ENCODE results near the gene CAMSAP3. TPM values are rescaled to one million over a fixed set of nuclear protein-coding genes. Genes with fewer than 3 reads are reported as not detected.

CAMSAP3 gene
- total and polyA plus RNA-seq, 8 donors = 10.5 to 22.3 (median 15.8) TPM

GRCh38 chr19:7612282-7613274 is 16.9 kb downstream of the CAMSAP3 start:
- intact Hi-C loops (cut with DNase I) = no loop called here
- Histone ChIP-seq H3K27ac (no peak overlapping the region), H3K9me3 (no peaks in the 10 kb centered on the region), H3K36me3 (peaks cover 0 to 24% of the 10 kb centered on the region in 2 donors), H3K4me1 (peaks cover 0 to 3% of the 10 kb centered on the region in 2 donors), H3K4me3 (no peak overlapping the region), H3K27me3 (no peaks in the 10 kb centered on the region)
- ATAC-seq (no peak), DNase-seq (no peak)
- TF ChIP-seq, protein P1, sequence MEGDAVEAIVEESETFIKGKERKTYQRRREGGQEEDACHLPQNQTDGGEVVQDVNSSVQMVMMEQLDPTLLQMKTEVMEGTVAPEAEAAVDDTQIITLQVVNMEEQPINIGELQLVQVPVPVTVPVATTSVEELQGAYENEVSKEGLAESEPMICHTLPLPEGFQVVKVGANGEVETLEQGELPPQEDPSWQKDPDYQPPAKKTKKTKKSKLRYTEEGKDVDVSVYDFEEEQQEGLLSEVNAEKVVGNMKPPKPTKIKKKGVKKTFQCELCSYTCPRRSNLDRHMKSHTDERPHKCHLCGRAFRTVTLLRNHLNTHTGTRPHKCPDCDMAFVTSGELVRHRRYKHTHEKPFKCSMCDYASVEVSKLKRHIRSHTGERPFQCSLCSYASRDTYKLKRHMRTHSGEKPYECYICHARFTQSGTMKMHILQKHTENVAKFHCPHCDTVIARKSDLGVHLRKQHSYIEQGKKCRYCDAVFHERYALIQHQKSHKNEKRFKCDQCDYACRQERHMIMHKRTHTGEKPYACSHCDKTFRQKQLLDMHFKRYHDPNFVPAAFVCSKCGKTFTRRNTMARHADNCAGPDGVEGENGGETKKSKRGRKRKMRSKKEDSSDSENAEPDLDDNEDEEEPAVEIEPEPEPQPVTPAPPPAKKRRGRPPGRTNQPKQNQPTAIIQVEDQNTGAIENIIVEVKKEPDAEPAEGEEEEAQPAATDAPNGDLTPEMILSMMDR (IDR thresholded peaks at IDR 0.05) = no peak

- intact Hi-C loops (cut with DNase I) = no loop called here
- no peak for DNase-seq
- H3K27me3 ChIP-seq = no peaks in the 10 kb centered on the region
- no peak overlapping the region for H3K27ac ChIP-seq
- H3K36me3 ChIP-seq = peaks cover 0 to 49% of the 10 kb centered on the region in 2 donors
- TF ChIP-seq, protein P1 (IDR thresholded peaks at IDR 0.05) = no peak
- H3K4me3 ChIP-seq = no peak overlapping the region
- H3K9me3 ChIP-seq = no peaks in the 10 kb centered on the region
- H3K4me1 ChIP-seq = peaks cover 0 to 20% of the 10 kb centered on the region in 2 donors
- ATAC-seq = no peak
These were observed 19.4 kb downstream of the CAMSAP3 start for GRCh38 chr19:7614859-7615741.

DNA sequence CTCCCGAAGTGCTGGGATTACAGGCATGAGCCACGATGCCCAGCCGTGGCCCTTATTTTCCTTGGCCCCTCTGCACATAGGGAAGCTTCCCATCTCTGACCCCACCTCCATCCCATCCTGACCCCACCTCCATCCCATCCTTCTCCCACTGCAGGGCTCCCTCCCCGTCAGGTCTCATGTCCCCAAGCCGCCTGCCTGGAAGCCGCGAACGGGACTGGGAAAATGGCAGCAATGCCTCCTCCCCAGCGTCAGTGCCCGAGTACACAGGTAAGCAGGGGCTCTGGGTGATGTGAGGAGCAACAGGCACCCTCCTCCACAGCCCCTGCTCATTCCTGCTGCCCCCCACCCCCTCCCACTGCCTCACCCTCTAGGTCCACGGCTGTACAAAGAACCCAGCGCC is 21.5 kb downstream of the CAMSAP3 start:
- no peaks in the 10 kb centered on the region for H3K9me3 ChIP-seq
- DNase-seq = peak in 1 of 4 donors; percentile 54
- peaks cover 0 to 26% of the 10 kb centered on the region in 2 donors for H3K4me1 ChIP-seq
- no peak for ATAC-seq
- no peaks in the 10 kb centered on the region for H3K27me3 ChIP-seq
- H3K36me3 ChIP-seq = peaks cover 0 to 52% of the 10 kb centered on the region in 2 donors
- H3K27ac ChIP-seq = peak overlapping the region in 1 of 2 donors; percentile 77
- H3K4me3 ChIP-seq = no peak overlapping the region
- TF ChIP-seq, protein P1 (IDR thresholded peaks at IDR 0.05) = no peak
- intact Hi-C loops (cut with DNase I) = no loop called here

DNA sequence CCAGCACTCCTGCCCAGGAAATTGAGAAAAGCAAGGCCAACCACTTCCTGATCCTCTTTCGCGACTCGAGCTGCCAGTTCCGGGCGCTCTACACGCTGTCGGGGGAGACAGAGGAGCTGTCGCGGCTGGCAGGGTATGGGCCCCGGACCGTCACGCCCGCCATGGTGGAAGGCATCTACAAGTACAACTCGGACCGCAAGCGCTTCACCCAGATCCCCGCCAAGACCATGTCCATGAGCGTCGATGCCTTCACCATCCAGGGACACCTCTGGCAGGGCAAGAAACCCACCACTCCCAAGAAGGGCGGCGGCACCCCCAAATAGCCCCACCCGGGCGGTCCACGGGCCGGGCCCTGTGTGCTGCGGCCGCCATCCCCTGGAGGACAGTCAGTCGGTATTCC is 22.1 kb downstream of the CAMSAP3 start:
- peak overlapping the region; percentile 77 to 83 for H3K27ac ChIP-seq
- intact Hi-C loops (cut with DNase I) = no loop called here
- H3K36me3 ChIP-seq = peaks cover 0 to 57% of the 10 kb centered on the region in 2 donors
- ATAC-seq (no peak), DNase-seq (peak in 1 of 4 donors; percentile 79)
- H3K9me3 ChIP-seq = no peaks in the 10 kb centered on the region
- peaks cover 0 to 26% of the 10 kb centered on the region in 2 donors for H3K4me1 ChIP-seq
- no peak overlapping the region for H3K4me3 ChIP-seq
- TF ChIP-seq, protein P1 (IDR thresholded peaks at IDR 0.05) = no peak
- no peaks in the 10 kb centered on the region for H3K27me3 ChIP-seq

All from left lung (tissue), 10 donors.